HG02884 (cell line): ENCODE results near the gene CLN5.

Source experiments
- ATAC-seq: cut with Tn5 transposase; IDR thresholded peaks from one replicate; pipeline ENCODE4 v1.9.1; 2021; ENCODE audit warnings: mild to moderate bottlenecking, moderate library complexity; ENCODE audit not compliant: unreplicated experiment

The CLN5 gene

DNA sequence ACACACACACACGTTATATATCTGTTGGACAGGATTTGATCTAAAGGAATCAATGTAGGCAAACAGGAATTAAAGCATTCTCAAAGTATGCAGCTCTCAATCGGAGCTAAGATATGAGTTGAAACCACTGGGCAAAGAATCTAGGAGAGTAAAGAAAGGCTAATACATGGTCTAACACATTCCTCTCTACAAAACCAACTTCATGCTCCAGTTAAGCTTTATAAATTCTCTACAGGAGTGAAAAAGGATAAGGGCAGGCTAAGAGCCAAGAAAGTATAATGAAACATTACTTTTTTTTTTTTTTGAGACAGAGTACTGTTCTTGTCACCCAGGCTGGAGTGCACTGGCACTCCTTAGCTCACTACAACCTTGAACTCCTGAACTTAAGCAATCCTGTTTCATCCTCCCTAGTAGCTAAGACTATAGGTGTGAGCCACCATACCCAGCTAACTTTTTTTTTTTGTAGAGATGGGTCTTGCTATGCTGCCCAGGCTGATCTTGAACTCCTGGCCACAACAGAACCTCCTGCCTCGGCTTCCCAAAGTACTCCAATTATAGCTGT lies 24.5 kb downstream of the CLN5 start:
- ATAC-seq: no peak

DNA sequence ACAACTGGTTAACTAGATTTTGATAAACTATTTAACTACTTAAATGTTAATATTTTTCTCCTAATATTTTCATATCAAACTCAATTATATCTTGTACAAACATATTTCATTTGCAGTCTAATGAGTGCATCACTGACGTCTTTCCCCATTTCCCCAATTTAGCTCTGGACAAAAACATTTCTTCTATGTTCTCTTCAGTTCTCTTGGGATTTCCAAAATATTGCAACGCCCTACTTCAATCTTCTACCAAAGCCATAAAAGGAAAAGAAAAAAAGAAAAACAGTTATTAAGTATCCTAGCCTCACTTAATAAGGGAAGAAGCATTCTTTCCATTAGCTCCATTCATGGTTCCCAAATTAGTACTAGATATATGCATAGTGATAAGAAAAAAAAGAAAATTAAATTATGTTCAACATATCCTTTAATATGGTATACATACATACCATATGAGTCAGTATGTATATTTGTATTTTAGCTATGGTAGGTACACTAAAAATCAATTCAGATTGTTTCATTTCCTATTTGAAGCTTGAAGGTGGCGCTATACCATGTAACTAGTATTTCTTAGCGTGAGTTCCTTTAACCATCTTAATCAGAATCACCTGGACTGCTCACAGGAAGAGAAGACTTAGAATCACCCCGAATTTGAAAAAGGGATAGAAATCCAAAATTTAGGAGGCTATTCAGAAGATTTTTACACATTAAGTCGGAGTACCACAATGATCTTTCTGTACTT lies 25.2 kb downstream of the CLN5 start:
- no peak for ATAC-seq

DNA sequence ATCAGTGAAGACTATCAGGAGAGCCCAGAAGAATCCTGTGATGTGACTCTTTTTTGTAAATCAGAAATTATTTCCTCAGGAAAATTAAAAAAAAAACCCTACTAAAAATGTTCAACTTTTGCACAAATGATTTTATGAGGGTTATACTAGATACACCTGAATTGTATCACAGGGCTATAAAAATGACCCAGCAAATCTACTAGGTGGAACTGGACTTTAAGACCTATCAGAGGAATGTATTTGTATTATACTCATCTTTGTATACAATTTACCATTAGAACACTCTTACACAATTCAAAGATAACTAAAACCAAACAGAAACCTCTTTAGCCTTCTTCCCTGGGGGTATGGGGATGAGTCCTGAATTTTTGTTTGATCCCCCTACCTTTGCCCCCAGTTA lies 27.9 kb downstream of the CLN5 start:
- ATAC-seq: no peak

DNA sequence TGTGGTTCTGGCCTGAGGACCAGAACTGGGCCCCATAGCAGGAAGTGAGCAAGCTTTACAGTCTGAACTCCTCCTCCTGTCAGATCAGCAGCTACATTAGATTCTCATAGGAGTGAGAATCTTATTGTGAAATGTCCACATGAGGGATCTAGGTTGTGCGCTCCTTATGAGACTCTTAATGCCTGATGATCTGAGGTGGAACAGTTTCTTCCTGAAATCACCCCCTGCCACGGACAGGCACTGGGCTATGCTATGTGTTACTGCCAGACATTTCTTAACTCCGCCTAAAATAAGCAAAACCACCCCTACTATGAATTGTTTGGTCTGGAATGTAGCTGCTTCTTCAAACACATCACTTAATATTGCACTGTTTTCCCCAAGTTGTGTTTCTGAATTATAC lies 30.5 kb downstream of the CLN5 start:
- ATAC-seq: no peak

DNA sequence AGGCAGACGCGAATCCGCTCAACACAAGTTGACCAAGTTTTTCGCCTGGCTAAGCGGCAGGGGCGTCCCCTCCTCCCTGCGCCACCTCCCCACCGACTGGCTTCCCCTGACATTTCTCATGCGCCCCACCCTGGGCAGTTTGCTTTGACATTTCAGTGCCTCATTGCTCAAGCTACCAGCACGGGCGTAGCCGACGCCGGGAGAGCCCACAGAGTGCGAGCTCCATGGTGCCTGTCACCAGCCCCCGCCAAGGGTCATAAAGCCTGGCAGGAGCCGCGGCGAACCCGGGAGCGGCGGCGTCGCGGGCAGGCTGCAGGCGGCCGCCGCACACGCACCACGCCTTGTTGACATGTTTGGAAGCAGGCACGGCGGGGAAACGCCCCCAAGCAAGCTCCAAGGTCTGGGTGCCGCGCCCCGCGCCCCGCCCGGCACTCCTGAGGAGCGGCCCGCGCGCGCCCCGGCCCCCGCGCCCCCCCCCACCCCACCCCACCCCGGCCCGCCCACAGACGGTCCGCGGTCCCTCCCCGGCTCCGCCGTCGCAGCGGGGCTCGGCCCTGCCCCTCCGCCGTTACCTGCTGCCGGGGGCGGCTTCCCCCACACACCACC lies 34.5 kb downstream of the CLN5 start:
- peak; percentile 39 for ATAC-seq

DNA sequence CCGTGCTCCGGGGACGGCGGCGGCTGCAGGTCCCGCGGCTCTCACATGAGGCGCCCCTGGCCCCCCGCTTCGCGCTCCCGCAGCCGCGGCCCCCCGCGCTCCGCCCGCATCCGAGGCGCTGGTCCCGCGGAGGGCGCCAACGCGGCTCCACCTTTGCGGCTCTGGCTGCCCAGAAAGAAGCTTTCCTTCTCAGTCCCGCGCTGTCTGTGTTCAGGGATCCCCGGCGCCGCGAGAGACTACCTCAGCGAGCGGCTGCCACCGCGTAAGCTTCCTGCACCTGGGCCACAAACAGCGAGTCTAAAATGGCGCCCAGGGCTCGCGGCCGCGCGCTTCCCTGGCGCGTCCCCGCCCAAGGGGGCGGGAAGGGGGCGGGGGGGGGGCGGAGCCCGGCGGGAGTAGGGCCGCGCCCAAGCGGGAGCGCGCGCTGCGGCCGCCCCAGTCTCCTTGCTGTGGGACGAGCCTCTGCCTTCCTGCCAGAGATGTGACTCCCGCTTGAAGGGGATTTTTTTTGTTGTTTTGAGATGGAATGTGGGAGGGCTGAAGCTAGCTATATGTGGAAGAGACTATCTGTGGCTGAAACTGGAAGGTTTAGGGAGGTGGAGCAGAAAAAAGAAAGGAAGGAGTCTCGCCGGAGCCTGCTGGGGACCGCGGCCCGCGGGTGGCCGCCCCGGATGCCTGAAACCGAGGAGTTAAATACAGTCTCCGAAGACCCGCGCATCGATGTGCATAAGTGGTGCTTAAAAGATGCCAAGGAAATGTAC lies 35.2 kb downstream of the CLN5 start, which contains the start of gene FBXL3:
TSS of gene FBXL3 (minus strand) at position 299 of the 761 bp plus-strand sequence. CDS start 5,299 bp downstream, outside the sequence.
- ATAC-seq: peak; percentile 56

DNA sequence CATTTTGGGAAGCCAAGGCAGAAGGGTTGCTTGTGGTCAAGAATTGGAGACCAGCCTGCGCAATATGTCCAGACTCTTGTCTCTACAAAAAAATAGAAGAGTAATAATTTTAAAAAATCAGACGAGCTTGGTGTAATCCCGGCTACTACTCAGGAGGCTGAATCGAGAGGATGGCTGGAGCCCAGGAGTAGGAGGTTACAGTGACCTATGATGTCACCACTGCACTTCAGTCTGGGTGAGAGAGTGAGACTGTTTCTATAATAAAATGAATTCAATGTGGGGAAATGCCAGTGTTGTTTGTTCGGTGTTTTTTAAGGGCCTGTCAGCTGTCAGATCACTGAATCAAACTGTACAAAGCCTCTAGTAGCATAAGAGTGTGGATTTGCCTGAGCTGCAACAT lies 36.3 kb downstream of the CLN5 start:
- no peak for ATAC-seq

DNA sequence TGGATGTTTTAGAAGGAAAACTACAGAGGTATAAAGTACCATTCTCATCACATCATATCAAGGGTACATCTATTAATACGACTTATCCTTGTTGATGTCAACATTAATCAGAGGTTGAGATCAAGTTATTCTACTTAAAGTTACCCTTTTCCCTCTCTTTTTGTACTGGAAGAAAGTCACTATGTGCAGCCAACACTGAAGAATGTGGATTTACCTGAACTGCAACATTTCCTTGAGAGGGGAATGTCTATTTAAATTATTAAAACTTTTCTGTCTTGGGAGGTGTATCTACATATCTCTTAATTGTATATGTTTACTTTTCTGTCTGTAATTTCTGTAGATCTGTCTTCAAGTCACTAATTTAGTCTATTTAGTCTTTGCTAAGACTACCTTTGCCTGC lies 37.6 kb downstream of the CLN5 start:
- ATAC-seq: no peak

DNA sequence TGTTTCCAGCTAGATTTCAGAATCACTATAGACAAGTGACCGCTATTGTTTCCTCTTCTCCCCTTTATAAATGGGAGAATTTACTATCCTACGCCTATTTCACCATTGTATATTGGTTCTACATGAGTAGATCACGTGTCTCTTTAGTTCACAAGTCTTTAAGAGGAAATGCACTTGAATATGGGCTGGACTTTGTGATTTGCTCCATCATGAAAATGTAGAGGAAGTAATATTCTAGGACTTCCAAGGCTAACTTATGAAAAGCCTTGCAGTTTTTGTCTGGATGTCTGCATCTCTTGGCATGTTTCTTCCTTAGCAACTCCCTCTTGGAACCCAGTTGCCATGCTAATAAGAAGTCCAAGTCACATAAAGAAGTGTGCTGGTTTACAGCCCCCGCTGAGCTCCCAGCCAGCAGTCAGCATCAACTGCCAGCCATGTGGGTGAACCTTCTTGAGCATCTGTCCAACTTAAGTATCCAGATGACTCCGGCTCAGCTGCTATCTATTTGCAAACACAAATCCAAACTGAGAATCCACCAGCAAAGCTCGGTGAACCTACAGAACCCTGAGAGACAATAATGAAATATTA lies 39.9 kb downstream of the CLN5 start:
- no peak for ATAC-seq

DNA sequence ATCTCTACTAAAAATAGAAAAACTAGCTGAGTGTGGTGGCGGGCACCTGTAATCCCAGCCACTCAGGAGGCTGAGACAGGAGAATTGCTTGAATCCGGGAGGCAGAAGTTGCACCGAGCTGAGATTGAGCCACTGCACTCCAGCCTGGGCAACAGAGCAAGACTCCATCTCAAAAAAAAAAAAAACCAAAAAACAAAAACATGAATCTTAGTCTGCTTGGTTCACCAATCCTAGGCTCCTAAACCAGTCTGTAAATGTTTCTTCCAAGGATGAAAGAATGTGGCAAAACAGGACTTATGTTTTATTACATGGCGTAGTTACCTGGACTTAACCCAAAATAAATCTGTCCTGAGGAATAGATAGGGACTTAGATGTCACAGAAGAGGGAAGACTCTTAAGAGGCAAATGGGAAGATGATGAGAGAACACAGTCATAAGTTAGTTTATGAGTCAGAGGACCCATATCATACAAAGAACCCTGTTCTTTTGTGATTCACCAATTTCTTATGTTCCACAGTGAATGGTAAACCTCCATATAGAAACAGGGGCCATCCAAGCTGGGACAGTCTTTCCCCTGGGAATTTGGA lies 41.9 kb downstream of the CLN5 start:
- no peak for ATAC-seq

DNA sequence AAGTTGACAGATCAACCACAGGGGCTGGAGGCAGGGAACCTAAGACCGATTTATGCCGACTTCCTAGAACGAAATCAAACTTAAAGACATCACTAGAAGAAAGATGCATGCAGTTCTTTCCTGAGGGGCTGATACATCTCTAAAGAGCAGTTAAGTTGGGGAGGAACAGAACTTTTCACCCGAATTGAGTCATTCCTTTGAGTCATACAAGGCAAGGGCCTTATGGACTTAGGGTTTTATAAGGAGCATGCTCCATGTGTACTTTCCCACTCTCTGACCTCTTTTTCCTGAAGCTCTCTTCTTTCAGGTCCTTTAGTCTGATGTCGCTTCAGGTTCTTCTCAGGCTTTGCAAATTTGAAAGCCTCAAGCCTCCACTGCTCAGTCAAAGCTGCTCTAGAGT lies 43.0 kb downstream of the CLN5 start:
- no peak for ATAC-seq

DNA sequence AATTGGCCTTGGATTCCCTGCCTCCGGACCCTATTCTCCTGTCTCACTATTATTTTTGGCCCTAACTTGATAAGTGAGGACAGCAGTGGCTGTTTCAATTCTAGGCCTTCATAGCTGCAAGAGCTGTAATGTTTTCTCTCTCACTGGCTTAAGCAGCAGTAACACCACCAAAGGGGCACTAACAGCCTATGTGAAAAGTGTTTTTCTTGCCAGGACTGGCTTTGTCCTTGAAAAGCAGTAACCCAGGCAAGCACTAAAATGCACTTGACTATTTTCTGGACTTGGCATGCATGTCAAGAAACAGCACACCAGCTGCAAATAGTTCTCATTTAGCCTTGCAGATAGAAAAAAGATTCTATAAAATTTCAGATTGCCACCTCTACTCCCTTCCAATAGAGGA lies 44.4 kb downstream of the CLN5 start:
- ATAC-seq: no peak

DNA sequence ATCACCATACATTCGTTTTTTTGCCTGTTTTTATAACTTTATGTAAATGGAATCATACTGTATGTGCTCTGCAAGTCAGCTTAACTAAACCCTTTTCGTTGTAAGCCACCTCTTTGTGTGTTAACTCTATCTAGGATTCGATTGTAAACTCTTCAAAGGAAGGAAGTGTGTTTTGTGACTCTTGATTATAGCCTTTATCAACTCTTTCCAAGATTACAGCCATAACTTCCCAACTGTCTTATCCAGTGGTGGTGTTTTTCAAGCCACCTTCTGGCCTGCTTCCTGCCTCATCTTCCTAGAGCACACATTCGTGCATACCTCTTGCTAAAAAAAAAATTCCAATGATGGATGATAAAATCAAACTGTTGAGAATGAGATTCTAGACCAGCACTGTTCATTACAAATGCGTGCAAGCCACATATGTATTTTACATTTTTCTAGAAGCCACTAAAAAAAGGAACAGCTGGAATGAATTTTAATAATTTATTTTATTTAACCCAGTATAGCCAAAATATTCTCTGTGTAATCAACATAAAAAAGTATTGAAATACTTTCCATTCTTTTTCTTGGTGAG lies 47.1 kb downstream of the CLN5 start:
- ATAC-seq: no peak

DNA sequence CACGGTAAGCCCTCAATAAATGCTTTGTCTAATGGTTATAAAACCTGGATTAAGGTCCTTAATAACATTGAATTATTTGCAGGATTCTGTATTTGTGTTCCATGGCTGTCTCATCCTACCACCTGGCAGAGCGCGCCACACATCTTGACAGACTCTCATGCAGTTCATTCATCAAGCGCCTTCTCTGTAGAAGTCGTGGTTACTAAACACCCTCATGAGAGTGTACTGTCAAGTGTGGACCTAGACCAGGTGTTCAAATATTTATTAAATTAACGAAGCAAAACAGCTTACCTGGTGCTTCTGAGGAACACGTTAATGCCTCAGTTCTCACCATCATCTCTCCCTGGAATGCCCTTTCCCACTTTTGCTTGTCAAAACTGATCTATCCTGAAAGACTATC lies 48.2 kb downstream of the CLN5 start:
- no peak for ATAC-seq

DNA sequence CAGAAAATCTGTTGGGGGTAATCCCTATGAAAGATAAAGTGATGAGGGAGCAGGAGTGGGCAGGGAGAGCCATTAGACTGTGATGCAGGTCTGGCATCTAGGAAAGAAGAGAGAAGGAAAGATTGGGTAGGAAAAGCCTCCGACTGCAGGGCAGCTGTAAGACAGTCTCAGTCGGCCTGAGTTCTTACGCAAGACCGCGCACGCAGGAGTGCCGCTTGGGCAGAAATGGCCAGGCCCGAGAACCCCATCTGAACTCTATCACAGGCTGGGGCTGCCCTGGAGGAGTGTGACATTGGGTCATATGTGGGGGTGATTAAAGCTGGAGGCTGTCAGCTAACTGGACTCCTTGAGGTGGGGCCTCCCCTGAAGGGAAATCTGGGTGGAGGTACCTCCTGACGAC lies 49.0 kb downstream of the CLN5 start:
- no peak for ATAC-seq

DNA sequence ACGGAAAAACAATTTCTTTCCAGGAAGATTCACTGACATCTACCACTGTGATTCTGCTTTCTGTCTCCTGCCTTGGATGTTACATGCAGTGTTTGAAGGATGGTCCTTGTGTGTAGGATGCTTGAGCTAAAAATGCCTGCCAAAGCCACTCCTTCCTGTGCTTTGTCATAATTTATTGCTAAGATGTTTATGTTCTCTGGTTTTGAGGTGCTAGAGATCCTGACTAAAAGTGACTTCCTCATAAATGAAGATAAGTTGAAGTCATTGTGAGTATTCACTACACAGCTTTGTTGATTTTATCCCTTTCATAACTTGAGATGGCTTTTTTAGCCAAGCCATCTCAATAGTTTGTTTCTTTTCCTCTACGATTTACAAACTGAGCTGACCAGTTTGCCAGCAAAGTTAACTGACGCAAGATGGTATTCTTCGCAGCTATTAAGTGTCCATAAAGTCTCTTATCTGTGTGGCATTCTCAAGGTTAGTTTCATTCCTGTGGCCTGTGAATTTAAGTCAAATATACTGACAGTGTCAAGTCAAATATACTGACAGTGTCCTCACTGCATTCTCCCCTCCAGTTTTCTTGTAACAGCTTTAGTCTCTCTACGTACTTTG lies 50.8 kb downstream of the CLN5 start:
- no peak for ATAC-seq

DNA sequence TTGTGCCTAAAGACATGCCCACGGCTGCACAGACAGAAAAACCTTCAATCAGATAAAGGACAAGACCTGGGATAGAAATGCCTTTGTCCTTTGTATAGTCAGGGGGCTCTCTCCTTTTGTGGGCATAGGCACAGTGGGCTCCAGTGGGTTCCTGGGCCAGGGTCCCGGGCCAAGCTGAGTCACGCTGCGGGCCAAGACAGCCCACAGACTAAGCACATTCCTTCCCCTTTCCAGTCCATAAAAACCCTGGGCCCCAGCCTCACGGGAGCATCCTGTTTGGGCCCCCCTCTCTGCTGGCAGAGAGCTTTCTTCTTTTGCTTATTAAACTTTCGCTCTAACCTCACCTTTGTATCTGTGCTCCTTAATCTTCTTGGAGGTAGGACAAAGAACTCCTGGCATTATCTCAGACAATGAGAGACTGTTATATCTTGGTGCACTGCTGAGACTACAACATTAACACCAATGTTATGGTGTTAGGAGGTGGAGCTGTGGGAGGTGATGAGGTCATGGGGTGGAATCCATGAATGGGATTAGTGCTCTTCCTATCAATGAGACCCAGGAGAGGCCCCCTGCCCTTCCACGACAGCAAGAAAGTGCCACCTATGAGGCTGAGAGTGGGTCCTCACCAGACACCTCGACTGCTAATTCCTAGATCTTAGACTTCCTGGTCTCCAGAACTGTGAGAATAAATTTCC lies 55.9 kb downstream of the CLN5 start:
- no peak for ATAC-seq

DNA sequence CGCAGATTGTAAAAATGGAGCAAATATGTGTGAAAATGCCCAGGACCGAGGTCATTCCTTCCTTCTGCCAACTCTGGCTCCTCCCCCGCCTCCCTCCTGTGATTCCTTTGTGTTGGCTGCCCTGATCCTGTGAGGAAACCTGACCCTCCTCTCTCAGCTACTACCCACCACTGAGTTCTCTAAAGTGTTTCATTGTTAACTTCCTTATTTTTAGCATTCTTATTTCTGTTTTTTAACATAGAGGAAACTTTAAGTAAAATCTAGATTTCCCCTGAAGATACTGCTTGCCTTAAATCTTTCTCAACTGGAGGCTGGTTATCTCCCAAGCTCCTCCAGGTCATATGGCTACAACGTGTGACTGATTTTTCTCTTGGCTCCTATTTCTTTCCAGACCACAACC lies 56.8 kb downstream of the CLN5 start:
- ATAC-seq: no peak

DNA sequence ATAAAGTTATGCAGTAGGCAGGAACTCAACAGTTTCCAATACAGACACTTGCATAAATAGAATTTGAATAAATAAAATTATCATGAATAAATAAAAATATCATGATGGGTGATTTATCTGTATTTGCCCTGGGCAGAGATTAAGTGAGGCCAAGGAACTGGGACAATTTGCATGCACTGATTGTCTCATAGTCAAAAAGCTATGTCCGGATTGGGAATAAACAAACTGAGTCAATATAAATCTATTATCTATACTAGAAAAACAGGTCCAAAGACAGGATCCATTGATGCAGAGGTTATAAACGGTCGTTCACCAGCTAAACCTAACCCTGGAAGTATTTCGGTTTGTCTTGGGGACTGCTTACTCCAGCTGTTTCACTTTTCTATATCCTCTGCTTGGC lies 61.3 kb downstream of the CLN5 start:
- ATAC-seq: no peak
